ENCODE measurements around the gene CGN. TPM values are rescaled to one million over a fixed set of nuclear protein-coding genes. Genes with fewer than 3 reads are reported as not detected.
A peak's percentile ranks its signal among the peaks of the same experiment; 100 is the strongest.

The CGN gene
- total RNA-seq, 1 experiment from 2014 or later = 0.61 TPM

- peak; percentile 69 for DNase-seq (ENCODE audit: low read depth)
- in situ Hi-C loops (cut with HindIII; ENCODE audit: low pct_unique_long_range_greater_than_20kb, low sequenced_read_pairs) = no loop called here
Measured at GRCh38 chr1:151537112-151537511, 25.9 kb downstream of the CGN start.

GRCh38 chr1:151539321-151540020 lies 28.3 kb downstream of the CGN start:
- peak; percentile 98 for DNase-seq (ENCODE audit: low read depth)
- in situ Hi-C loops (cut with HindIII; ENCODE audit: low pct_unique_long_range_greater_than_20kb, low sequenced_read_pairs) = no loop called here

GRCh38 chr1:151540021-151540981 lies 29.1 kb downstream of the CGN start, which contains the start of gene TUFT1:
Gene TUFT1, plus strand, starts transcription at chr1:151540309. Its CDS starts 58 bp downstream, at chr1:151540367.
- DNase-seq (ENCODE audit: low read depth) = peak; percentile 94
- in situ Hi-C loops (cut with HindIII; ENCODE audit: low pct_unique_long_range_greater_than_20kb, low sequenced_read_pairs) = no loop called here

GRCh38 chr1:151540982-151541377 lies 29.8 kb downstream of the CGN start:
- in situ Hi-C loops (cut with HindIII; ENCODE audit: low pct_unique_long_range_greater_than_20kb, low sequenced_read_pairs) = no loop called here
- peak; percentile 31 for DNase-seq (ENCODE audit: low read depth)

- in situ Hi-C loops (cut with HindIII; ENCODE audit: low pct_unique_long_range_greater_than_20kb, low sequenced_read_pairs) = no loop called here
Measured at GRCh38 chr1:151541752-151542151, 30.6 kb downstream of the CGN start.

GRCh38 chr1:151542710-151543129 lies 31.5 kb downstream of the CGN start:
- in situ Hi-C loops (cut with HindIII; ENCODE audit: low pct_unique_long_range_greater_than_20kb, low sequenced_read_pairs) = no loop called here
- peak; percentile 70 for DNase-seq (ENCODE audit: low read depth)

More at GRCh38 chr1:151541752-151542151, 30.6 kb downstream of the CGN start:
- DNase-seq (ENCODE audit: low read depth) = peak; percentile 35

- no peak for DNase-seq (ENCODE audit: low read depth)
- in situ Hi-C loops (cut with HindIII; ENCODE audit: low pct_unique_long_range_greater_than_20kb, low sequenced_read_pairs) = no loop called here
Measured at GRCh38 chr1:151545542-151545941, 34.4 kb downstream of the CGN start.

GRCh38 chr1:151546011-151546925 lies 35.1 kb downstream of the CGN start:
- in situ Hi-C loops (cut with HindIII; ENCODE audit: low pct_unique_long_range_greater_than_20kb, low sequenced_read_pairs) = no loop called here
- no peak for DNase-seq (ENCODE audit: low read depth)

- peak; percentile 95 for DNase-seq (ENCODE audit: low read depth)
- in situ Hi-C loops (cut with HindIII; ENCODE audit: low pct_unique_long_range_greater_than_20kb, low sequenced_read_pairs) = no loop called here
Measured at GRCh38 chr1:151547119-151547899, 36.1 kb downstream of the CGN start.

- in situ Hi-C loops (cut with HindIII; ENCODE audit: low pct_unique_long_range_greater_than_20kb, low sequenced_read_pairs) = no loop called here
- no peak for DNase-seq (ENCODE audit: low read depth)
Measured at GRCh38 chr1:151547900-151548230, 36.7 kb downstream of the CGN start.

GRCh38 chr1:151549199-151549598 lies 38.0 kb downstream of the CGN start:
- in situ Hi-C loops (cut with HindIII; ENCODE audit: low pct_unique_long_range_greater_than_20kb, low sequenced_read_pairs) = no loop called here
- no peak for DNase-seq (ENCODE audit: low read depth)

GRCh38 chr1:151553659-151554058 lies 42.5 kb downstream of the CGN start:
- no peak for DNase-seq (ENCODE audit: low read depth)
- in situ Hi-C loops (cut with HindIII; ENCODE audit: low pct_unique_long_range_greater_than_20kb, low sequenced_read_pairs) = no loop called here

GRCh38 chr1:151556052-151556451 lies 44.9 kb downstream of the CGN start:
- DNase-seq (ENCODE audit: low read depth) = no peak
- in situ Hi-C loops (cut with HindIII; ENCODE audit: low pct_unique_long_range_greater_than_20kb, low sequenced_read_pairs) = no loop called here

- in situ Hi-C loops (cut with HindIII; ENCODE audit: low pct_unique_long_range_greater_than_20kb, low sequenced_read_pairs) = no loop called here
- no peak for DNase-seq (ENCODE audit: low read depth)
Measured at GRCh38 chr1:151562661-151563060, 51.5 kb downstream of the CGN start.

- in situ Hi-C loops (cut with HindIII; ENCODE audit: low pct_unique_long_range_greater_than_20kb, low sequenced_read_pairs) = no loop called here
- no peak for DNase-seq (ENCODE audit: low read depth)
Measured at GRCh38 chr1:151563376-151563775, 52.2 kb downstream of the CGN start.

GRCh38 chr1:151565502-151566189 lies 54.5 kb downstream of the CGN start:
- in situ Hi-C loops (cut with HindIII; ENCODE audit: low pct_unique_long_range_greater_than_20kb, low sequenced_read_pairs) = no loop called here
- no peak for DNase-seq (ENCODE audit: low read depth)

GRCh38 chr1:151568626-151569088 lies 57.5 kb downstream of the CGN start:
- in situ Hi-C loops (cut with HindIII; ENCODE audit: low pct_unique_long_range_greater_than_20kb, low sequenced_read_pairs) = no loop called here
- no peak for DNase-seq (ENCODE audit: low read depth)
